Right renal cortex interstitium (tissue), 3 donors: ENCODE measurements around the gene ZNF688. TPM values are rescaled to one million over a fixed set of nuclear protein-coding genes. Genes with fewer than 3 reads are reported as not detected.
"Not testable (repeated sequence)": the region's sequence is repeated elsewhere in the genome, so short reads cannot be mapped to it uniquely, and the experiment has no call there.

Source experiments
- DNase-seq, 3 donors: peaks; one replicate each; pipeline ENCODE4 v3.0.0-alpha.2; 2013; ENCODE audit warnings: low read depth in 3 of 3, low spot score in 2 of 3
- polyA plus RNA-seq, 3 donors: library from polyadenylated mRNA; unstranded; fragments of 120-200 nt; gene quantifications; one replicate each; pipeline ENCODE4 v1.2.1, GENCODE V29; 2013; ENCODE audit not compliant: insufficient read length in 3 of 3

ZNF688 gene
- polyA plus RNA-seq, 3 donors = 8.4 to 9.4 (median 9.0) TPM

- DNase-seq = peak; percentile 77 to 92 (median 92)
Measured at GRCh38 chr16:30557957-30558788, 13.3 kb downstream of the ZNF688 start, which contains the start of gene ZNF764. TSS of gene ZNF764 (minus strand) at chr16:30558374. CDS start at chr16:30558182, 192 bp downstream.

GRCh38 chr16:30557707-30557956, 13.9 kb downstream of the ZNF688 start:
- no peak for DNase-seq

GRCh38 chr16:30556125-30556473, 15.4 kb downstream of the ZNF688 start:
- DNase-seq = no peak

GRCh38 chr16:30555315-30556124, 16.0 kb downstream of the ZNF688 start:
- no peak for DNase-seq

GRCh38 chr16:30554557-30555314, 16.8 kb downstream of the ZNF688 start:
- DNase-seq = no peak

GRCh38 chr16:30553393-30553899, 18.1 kb downstream of the ZNF688 start:
- no peak for DNase-seq

GRCh38 chr16:30552956-30553355, 18.6 kb downstream of the ZNF688 start:
- DNase-seq = no peak

GRCh38 chr16:30551781-30552180, 19.7 kb downstream of the ZNF688 start:
- no peak for DNase-seq

- DNase-seq = no peak
Measured at GRCh38 chr16:30548416-30549253, 22.9 kb downstream of the ZNF688 start.

GRCh38 chr16:30546115-30546514, 25.4 kb downstream of the ZNF688 start:
- DNase-seq = no peak

GRCh38 chr16:30543067-30543466, 28.4 kb downstream of the ZNF688 start:
- no peak for DNase-seq

GRCh38 chr16:30541502-30542329, 29.8 kb downstream of the ZNF688 start:
- no peak for DNase-seq

- not testable (repeated sequence) for DNase-seq
Measured at GRCh38 chr16:30540916-30541464, 30.5 kb downstream of the ZNF688 start.

- not testable (repeated sequence) for DNase-seq
Measured at GRCh38 chr16:30539986-30540526, 31.5 kb downstream of the ZNF688 start.

- no peak for DNase-seq
Measured at GRCh38 chr16:30539000-30539964, 32.2 kb downstream of the ZNF688 start.

- DNase-seq = not testable (repeated sequence)
Measured at GRCh38 chr16:30536391-30537024, 35.0 kb downstream of the ZNF688 start.

GRCh38 chr16:30535777-30536190, 35.7 kb downstream of the ZNF688 start:
- no peak for DNase-seq
